ENCODE data around the gene PPFIA1.

- no peak for TF ChIP-seq POLR2A (IDR thresholded peaks at IDR 0.05)
- no peak for TF ChIP-seq CTCF (IDR thresholded peaks at IDR 0.05)
These were observed 141.4 kb downstream of the PPFIA1 start for GRCh38 chr11:70411713-70412452.

Data from ovary (tissue), 3 donors.